Adrenal gland (tissue), 19 donors: ENCODE measurements around the gene NR1D1. TPM values are rescaled to one million over a fixed set of nuclear protein-coding genes. Genes with fewer than 3 reads are reported as not detected.
"Not testable (repeated sequence)": the region's sequence is repeated elsewhere in the genome, so short reads cannot be mapped to it uniquely, and the experiment has no call there.

ENCODE experiments used
- DNase-seq, 7 donors: peaks; one replicate each; pipeline ENCODE4 v3.0.0-alpha.2; 2019 to 2020
- H3K27ac ChIP-seq, 5 donors: fragments of 200-600 bp; sonication (generic) in 4 of 5; 1 replicate in 3 of 5; 2 replicates in 2 of 5; pipeline versions ENCODE4 v1.5.1 to v1.8.0; 2016 to 2020; ENCODE audit warnings: mild to moderate bottlenecking in 1 of 5
- H3K27me3 ChIP-seq: fragments of 200-600 bp; 2 replicates; pipeline ENCODE4 v1.8.0; 2021
- H3K36me3 ChIP-seq, 2 donors: fragments of 200-600 bp; replicated peaks in 1 of 2; 1 replicate in 1 of 2; 2 replicates in 1 of 2; pipeline versions ENCODE4 v1.5.1 to v1.8.0; 2018 to 2022
- H3K4me1 ChIP-seq, 2 donors: fragments of 200-600 bp; replicated peaks in 1 of 2; 1 replicate in 1 of 2; 2 replicates in 1 of 2; pipeline versions ENCODE4 v1.5.1 to v1.8.0; 2018 to 2021
- H3K4me3 ChIP-seq, 4 donors: fragments of 200-600 bp; sonication (generic) in 3 of 4; one replicate each; pipeline ENCODE4 v1.5.1; 2016 to 2018
- H3K9me3 ChIP-seq, 3 donors: fragments of 200-600 bp; sonication (generic) in 1 of 3; replicated peaks in 1 of 3; 1 replicate in 2 of 3; 2 replicates in 1 of 3; pipeline versions ENCODE4 v1.5.1 to v1.8.0; 2016 to 2021
- POLR2A ChIP-seq, 2 donors: fragments of 450-650 bp; IDR thresholded peaks; one replicate each; pipeline ENCODE4 v1.6.1; 2017; ENCODE audit warnings: antibody characterized with exemption in 2 of 2, mild to moderate bottlenecking in 2 of 2, moderate library complexity in 1 of 2
- WGBS, 4 donors: extraction: QIAGEN DNeasy Blood & Tissue Kit in 2 of 4; methylation state at CpG; one replicate each; pipeline versions ENCODE4 v1.1.5 to v1.1.7; 2013 to 2017; 5-methylcytosine and 5-hydroxymethylcytosine counted together
- intact Hi-C, 2 donors: fragments of 100-400 bp; cut with DNase I; formaldehyde crosslinking; loops; one replicate each; pipeline versions ENCODE4 v1.14.1 to v1.15.0; 2022 to 2023
- long read RNA-seq, 10 donors: library from polyadenylated mRNA in 3 of 10; unstranded in 2 of 10; stranded (forward) in 1 of 10; transcript quantifications; one replicate each; pipeline ENCODE4 v2.0.0 and lab custom pipeline, GENCODE V29; 2021 to 2026
- polyA plus RNA-seq, 3 donors: library from polyadenylated mRNA; stranded (reverse); fragments of 200-250 nt in 2 of 3; fragments of 350-450 nt in 1 of 3; fragmentation: Illumina TruSeq in 1 of 3; extraction: RNeasy Lipid Tissue Mini Kit (QIAGEN cat#74804) in 1 of 3; gene quantifications; one replicate each; pipeline ENCODE4 v1.2.3, GENCODE V29; 2013 to 2014
- total RNA-seq, 9 donors: library from RNA; depleted of rRNA in 4 of 9; stranded (reverse); fragments of >200 nt in 4 of 9; fragments of 120-200 nt in 1 of 9; fragmentation: NEBNext Ultra II Directional in 1 of 9; extraction: Animal tissue kit (Norgen Biotek cat#: 25700) in 1 of 9; gene quantifications; one replicate each; pipeline versions ENCODE4 v1.1.0 to v1.2.4, GENCODE V29; 2013 to 2023
- TF ChIP-seq, protein P1 (sequence below), 6 experiments: fragments of 450-650 bp in 4 of 6; fragments of 200-600 bp in 2 of 6; sonication (generic) in 1 of 6; IDR thresholded peaks; 1 replicate in 5 of 6; 2 replicates in 1 of 6; pipeline versions ENCODE4 v1.5.1 to v1.8.0; 2016 to 2021; ENCODE audit warnings: antibody characterized with exemption in 6 of 6, mild to moderate bottlenecking in 2 of 6, moderate library complexity in 1 of 6
- donor health status: healthy with polysubstance abuse.
- donor health status: Bipolar disorder and iron deficiency.
- donor health status: DM: yes; HTN: yes; CAD: no.
- donor health status: DM: no; HTN: no; CAD: no.
- donor health status: DM: no; HTN: no; CAD: no.
- donor health status: DM: yes; HTN: yes; CAD: no.

NR1D1 gene
- total RNA-seq: 10 to 100 TPM in 8 of 9 donors, 1 to 10 TPM in 1; 3.4 to 69.1 (median 34.4) TPM
- 10 to 100 TPM; 34.5 to 59.0 (median 36.6) TPM for polyA plus RNA-seq
- long read RNA-seq, donor 1, partial matches to known transcripts: 0 of 1 reads
- long read RNA-seq, donor 1, other reads (novel, unspliced or antisense): 0 of 1 reads
- long read RNA-seq, donor 2, partial matches to known transcripts: 0 of 2 reads
- long read RNA-seq, donor 2, other reads (novel, unspliced or antisense): 0 of 2 reads
- long read RNA-seq, donor 3, partial matches to known transcripts: 12 of 14 reads
- long read RNA-seq, donor 3, other reads (novel, unspliced or antisense): 0 of 14 reads
- long read RNA-seq, donor 4, transcript NR1D1-201 (8 exons, 2,772 nt): major isoform, 6 of 11 reads
- long read RNA-seq, donor 4, partial matches to known transcripts: 4 of 11 reads
- long read RNA-seq, donor 4, other reads (novel, unspliced or antisense): 1 of 11 reads
- long read RNA-seq, donor 5, transcript NR1D1-201 (8 exons, 2,772 nt): major isoform, 76 of 108 reads
- long read RNA-seq, donor 5, partial matches to known transcripts: 20 of 108 reads
- long read RNA-seq, donor 5, other reads (novel, unspliced or antisense): 12 of 108 reads
- long read RNA-seq, donor 6, partial matches to known transcripts: 7 of 9 reads
- long read RNA-seq, donor 6, other reads (novel, unspliced or antisense): 1 of 9 reads
- long read RNA-seq, donor 7, partial matches to known transcripts: 51 of 52 reads
- long read RNA-seq, donor 7, other reads (novel, unspliced or antisense): 0 of 52 reads
- long read RNA-seq, donor 8, partial matches to known transcripts: 52 of 56 reads
- long read RNA-seq, donor 8, other reads (novel, unspliced or antisense): 0 of 56 reads
- long read RNA-seq, donor 9, partial matches to known transcripts: 0 of 1 reads
- long read RNA-seq, donor 9, other reads (novel, unspliced or antisense): 0 of 1 reads
- long read RNA-seq, donor 10, partial matches to known transcripts: 0 of 1 reads
- long read RNA-seq, donor 10, other reads (novel, unspliced or antisense): 0 of 1 reads

DNA sequence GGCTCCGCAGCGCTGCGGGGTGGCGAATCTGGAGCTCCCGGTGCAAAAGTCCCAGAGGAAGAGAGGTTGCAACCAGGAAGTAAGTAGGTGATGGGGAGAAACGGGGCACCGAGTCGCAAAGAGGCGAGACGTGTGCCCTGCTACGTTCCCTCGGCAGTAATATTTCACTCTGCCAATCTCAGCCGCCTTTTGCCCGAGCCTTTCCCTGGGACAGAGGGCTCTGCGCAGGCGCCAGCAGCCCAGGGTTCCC, at the start of gene NR1D1:
Gene NR1D1, minus strand, starts transcription at position 171 of the 250 bp plus-strand sequence. CDS start 495 bp downstream, outside the sequence.
- Histone ChIP-seq H3K4me3 (peak within 1 kb of the TSS; percentile 48 to 92 (median 68)), H3K9me3 (no peaks in the 10 kb centered on the region), H3K4me1 (peaks cover 55 to 56% of the 10 kb centered on the region in 2 donors), H3K27me3 (no peaks in the 10 kb centered on the region), H3K27ac (peak within 1 kb of the TSS; percentile 95 to 100 (median 97)), H3K36me3 (peaks cover 0 to 26% of the 10 kb centered on the region in 2 donors)
- peak; percentile 96 to 100 for TF ChIP-seq POLR2A (IDR thresholded peaks at IDR 0.05)
- TF ChIP-seq, protein P1, sequence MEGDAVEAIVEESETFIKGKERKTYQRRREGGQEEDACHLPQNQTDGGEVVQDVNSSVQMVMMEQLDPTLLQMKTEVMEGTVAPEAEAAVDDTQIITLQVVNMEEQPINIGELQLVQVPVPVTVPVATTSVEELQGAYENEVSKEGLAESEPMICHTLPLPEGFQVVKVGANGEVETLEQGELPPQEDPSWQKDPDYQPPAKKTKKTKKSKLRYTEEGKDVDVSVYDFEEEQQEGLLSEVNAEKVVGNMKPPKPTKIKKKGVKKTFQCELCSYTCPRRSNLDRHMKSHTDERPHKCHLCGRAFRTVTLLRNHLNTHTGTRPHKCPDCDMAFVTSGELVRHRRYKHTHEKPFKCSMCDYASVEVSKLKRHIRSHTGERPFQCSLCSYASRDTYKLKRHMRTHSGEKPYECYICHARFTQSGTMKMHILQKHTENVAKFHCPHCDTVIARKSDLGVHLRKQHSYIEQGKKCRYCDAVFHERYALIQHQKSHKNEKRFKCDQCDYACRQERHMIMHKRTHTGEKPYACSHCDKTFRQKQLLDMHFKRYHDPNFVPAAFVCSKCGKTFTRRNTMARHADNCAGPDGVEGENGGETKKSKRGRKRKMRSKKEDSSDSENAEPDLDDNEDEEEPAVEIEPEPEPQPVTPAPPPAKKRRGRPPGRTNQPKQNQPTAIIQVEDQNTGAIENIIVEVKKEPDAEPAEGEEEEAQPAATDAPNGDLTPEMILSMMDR (IDR thresholded peaks at IDR 0.05): no peak
- intact Hi-C loops: no loop called here
- no peak for DNase-seq
- 0% methylated on average over 13 to 16 of the region's 16 CpGs for WGBS, 4 donors

DNA sequence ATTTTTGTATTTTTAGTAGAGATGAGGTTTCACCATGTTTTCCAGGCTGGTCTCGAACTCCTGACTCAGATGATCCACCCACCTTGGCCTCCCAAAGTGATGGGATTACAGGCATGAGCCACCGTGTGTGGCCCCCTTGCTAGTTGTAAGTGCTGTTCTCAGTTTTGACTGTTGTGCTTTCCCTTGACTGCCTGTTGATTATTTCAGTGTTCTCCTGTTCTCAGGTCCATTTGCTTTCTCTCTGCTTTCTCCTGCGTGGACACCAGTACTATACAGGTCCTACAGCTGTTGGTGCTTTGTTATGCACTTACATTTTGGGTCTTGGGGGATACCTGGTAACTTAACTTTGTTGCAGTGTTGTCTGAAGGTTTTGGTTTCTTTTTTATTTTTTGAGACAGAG, 48.1 kb upstream of the NR1D1 start:
- peaks cover 0 to 49% of the 10 kb centered on the region in 2 donors for H3K36me3 ChIP-seq
- TF ChIP-seq POLR2A (IDR thresholded peaks at IDR 0.05): no peak
- TF ChIP-seq, protein P1 (IDR thresholded peaks at IDR 0.05): no peak

DNA sequence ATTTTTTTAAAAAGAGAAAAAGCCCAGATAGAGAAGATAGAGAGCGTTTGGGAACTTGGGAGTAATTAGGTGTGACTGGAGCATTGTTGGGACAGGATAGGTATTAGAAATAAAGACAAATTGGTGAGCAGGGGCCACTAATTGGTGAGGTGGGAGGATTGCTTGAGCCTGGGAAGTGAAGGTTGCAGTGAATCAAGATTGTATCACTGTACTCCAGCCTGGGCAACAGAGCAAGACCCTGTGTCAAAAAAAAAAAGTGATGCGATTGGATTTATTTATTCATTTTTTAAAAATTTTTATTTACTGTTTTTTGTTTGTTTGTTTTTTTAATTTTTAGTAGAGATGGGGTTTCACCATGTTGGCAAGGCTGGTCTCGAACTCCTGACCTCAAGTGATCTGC, 45.1 kb upstream of the NR1D1 start:
- Histone ChIP-seq H3K36me3 (peaks cover 0 to 34% of the 10 kb centered on the region in 2 donors), H3K4me1 (peaks cover 5 to 14% of the 10 kb centered on the region in 2 donors), H3K27ac (no peak overlapping the region), H3K4me3 (no peak overlapping the region), H3K9me3 (no peaks in the 10 kb centered on the region), H3K27me3 (no peaks in the 10 kb centered on the region)
- 89 to 97% (median 95%) methylated on average over 3 of the region's 3 CpGs for WGBS, 4 donors
- no peak for TF ChIP-seq POLR2A (IDR thresholded peaks at IDR 0.05)
- TF ChIP-seq, protein P1 (IDR thresholded peaks at IDR 0.05): no peak
- no peak for DNase-seq
- intact Hi-C loops: no loop called here

More for the DNA sequence above, 48.1 kb upstream of the NR1D1 start:
- no peak overlapping the region for H3K4me3 ChIP-seq
- WGBS, 4 donors: 82 to 93% (median 89%) methylated on average over 3 of the region's 3 CpGs
- no peak overlapping the region for H3K27ac ChIP-seq
- H3K9me3 ChIP-seq: no peaks in the 10 kb centered on the region
- no peaks in the 10 kb centered on the region for H3K27me3 ChIP-seq
- peaks cover 5 to 15% of the 10 kb centered on the region in 2 donors for H3K4me1 ChIP-seq
- intact Hi-C loops: no loop called here
- DNase-seq: peak in 1 of 7 donors; percentile 39

DNA sequence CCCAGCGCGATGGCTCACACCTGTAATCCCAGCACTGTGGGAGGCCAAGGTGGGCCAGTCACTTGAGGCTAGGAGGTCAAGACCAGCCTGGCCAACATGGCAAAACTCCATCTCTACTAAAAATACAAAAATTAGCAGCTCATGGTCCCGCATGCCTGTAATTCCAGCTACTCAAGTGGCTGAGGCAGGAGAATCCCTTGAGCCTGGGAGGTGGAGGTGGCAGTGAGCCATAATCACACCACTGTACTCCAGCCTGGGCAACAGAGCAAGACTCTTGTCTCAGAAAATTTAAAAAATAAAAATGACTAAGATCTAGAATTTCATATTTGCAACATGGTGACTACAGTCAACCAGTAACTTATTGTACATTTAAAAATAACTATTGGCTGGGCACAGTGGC, 42.8 kb upstream of the NR1D1 start:
- H3K4me1 ChIP-seq: peaks cover 9 to 21% of the 10 kb centered on the region in 2 donors
- H3K36me3 ChIP-seq: peaks cover 0 to 14% of the 10 kb centered on the region in 2 donors
- H3K27ac ChIP-seq, H3K4me3 ChIP-seq, intact Hi-C loops, H3K27me3 ChIP-seq, H3K9me3 ChIP-seq: not testable (repeated sequence)
- 91 to 100% (median 93%) methylated on average over 3 of the region's 3 CpGs for WGBS, 4 donors
- peak in 1 of 7 donors; percentile 42 for DNase-seq
